ENCODE results near the gene RAC2. TPM values are rescaled to one million over a fixed set of nuclear protein-coding genes. Genes with fewer than 3 reads are reported as not detected.

The RAC2 gene
- total RNA-seq, 4 donors from 2014 or later = 2.6 to 8.6 (median 6.7) TPM

GRCh38 chr22:37232140-37232998 is 11.7 kb downstream of the RAC2 start:
- TF ChIP-seq CTCF (IDR thresholded peaks at IDR 0.05) = no peak
- no peak for TF ChIP-seq POLR2A (IDR thresholded peaks at IDR 0.05)
- DNase-seq (ENCODE audit: low spot score in 2 of 2) = no peak
- intact Hi-C loops (cut with DNase I; ENCODE audit: low total_unique reads) = no loop called here
- 79% methylated on average over 13 to 15 of the region's 15 CpGs for WGBS, 2 donors
- no peak overlapping the region for H3K4me3 ChIP-seq (ENCODE audit: low read depth, poor library complexity, severe bottlenecking)

- WGBS, 2 donors = 74 to 76% methylated on average over 21 of the region's 21 CpGs
- intact Hi-C loops (cut with DNase I; ENCODE audit: low total_unique reads) = no loop called here
- TF ChIP-seq CTCF (IDR thresholded peaks at IDR 0.05) (no peak), POLR2A (IDR thresholded peaks at IDR 0.05) (no peak)
- no peak overlapping the region for H3K4me3 ChIP-seq (ENCODE audit: low read depth, poor library complexity, severe bottlenecking)
- DNase-seq (ENCODE audit: low spot score in 2 of 2) = no peak
These were observed 12.5 kb downstream of the RAC2 start for GRCh38 chr22:37231406-37232139.

- 60 to 70% methylated on average over 12 to 13 of the region's 14 CpGs for WGBS, 2 donors
- TF ChIP-seq POLR2A (IDR thresholded peaks at IDR 0.05) (no peak), CTCF (IDR thresholded peaks at IDR 0.05) (no peak)
These were observed 13.2 kb downstream of the RAC2 start for GRCh38 chr22:37230673-37231405.

GRCh38 chr22:37229805-37230672 is 14.0 kb downstream of the RAC2 start:
- no peak overlapping the region for H3K4me3 ChIP-seq (ENCODE audit: low read depth, poor library complexity, severe bottlenecking)
- peak; percentile 31 to 91 for DNase-seq (ENCODE audit: low spot score in 2 of 2)
- intact Hi-C loops (cut with DNase I; ENCODE audit: low total_unique reads) = no loop called here
- WGBS, 2 donors = 23 to 26% methylated on average over 5 to 6 of the region's 8 CpGs
- TF ChIP-seq POLR2A (IDR thresholded peaks at IDR 0.05) = no peak
- no peak for TF ChIP-seq CTCF (IDR thresholded peaks at IDR 0.05)

More at GRCh38 chr22:37230673-37231405, 13.2 kb downstream of the RAC2 start:
- H3K4me3 ChIP-seq (ENCODE audit: low read depth, poor library complexity, severe bottlenecking) = no peak overlapping the region
- intact Hi-C loops (cut with DNase I; ENCODE audit: low total_unique reads) = no loop called here
- no peak for DNase-seq (ENCODE audit: low spot score in 2 of 2)
